A549 (cell line): ENCODE measurements around the gene ERVMER34-1.

Source experiments
- CEBPB ChIP-seq, 2 experiments: fragments of >200 bp in 1 of 2; sonication (Bioruptor Twin) in 1 of 2; formaldehyde crosslinking in 1 of 2; IDR thresholded peaks; 2 replicates each; pipeline ENCODE4 v1.6.1; 2012 to 2016
- CTCF ChIP-seq: fragments of >200 bp; sonication (Bioruptor Twin); formaldehyde crosslinking; IDR thresholded peaks from 3 replicates; pipeline ENCODE4 v1.5.1; 2016
- EP300 ChIP-seq, 2 experiments: fragments of >200 bp; sonication (Bioruptor Twin); formaldehyde crosslinking; IDR thresholded peaks; 2 replicates in 1 of 2; 3 replicates in 1 of 2; pipeline ENCODE4 v1.6.1; 2016 to 2017
- MAFK ChIP-seq: fragments of 450-650 bp; IDR thresholded peaks from 2 replicates; pipeline ENCODE4 v1.6.1; 2014; ENCODE audit not compliant: partially characterized antibody
- POLR2A ChIP-seq: IDR thresholded peaks from 2 replicates; pipeline ENCODE4 v1.6.1; 2012; ENCODE audit warnings: mild to moderate bottlenecking, low read length
- REST ChIP-seq: fragments of 200-600 bp; sonication (generic); IDR thresholded peaks from 2 replicates; pipeline ENCODE4 v1.6.1; 2016; ENCODE audit warnings: antibody characterized with exemption, mild to moderate bottlenecking, moderate library complexity

GRCh38 chr4:52709155-52709554, 42.1 kb downstream of the ERVMER34-1 start:
- TF ChIP-seq CTCF (no peak), MAFK (no peak), REST (no peak), EP300 (IDR thresholded peaks at IDR 0.05) (no peak), CEBPB (IDR thresholded peaks at IDR 0.05) (no peak), POLR2A (no peak)
